Measurements from ENCODE around the gene NTN3.

GRCh38 chr16:2500430-2500917 is 29.4 kb downstream of the NTN3 start:
- TF ChIP-seq CTCF (conservative IDR thresholded peaks at IDR 0.05; ENCODE audit: low read length) (no peak), EZH2phosphoT487 (IDR thresholded peaks at IDR 0.05; ENCODE audit: borderline replicate concordance) (no peak)

Data from Loucy (cell line).